Smooth muscle cell (in vitro differentiated cells): ENCODE results near the gene PPP4R3A. TPM values are rescaled to one million over a fixed set of nuclear protein-coding genes. Genes with fewer than 3 reads are reported as not detected.
"Not testable (repeated sequence)": the region's sequence is repeated elsewhere in the genome, so short reads cannot be mapped to it uniquely, and the experiment has no call there.

Experiments
- DNase-seq: peaks from one replicate; lab custom pipeline; 2025; ENCODE audit not compliant: unreplicated experiment; lab: John Stamatoyannopoulos, UW
- H2AFZ ChIP-seq: fragments of 200-600 bp; sonication (generic); 2 replicates; pipeline ENCODE4 v1.6.0; 2016; ENCODE audit warnings: antibody characterized with exemption, low read depth, mild to moderate bottlenecking
- H3F3A ChIP-seq: fragments of 200-600 bp; sonication (generic); 2 replicates; pipeline ENCODE4 v1.6.0; 2017; ENCODE audit warnings: antibody characterized with exemption, low read depth
- H3K27ac ChIP-seq: fragments of 200-600 bp; sonication (generic); 2 replicates; pipeline ENCODE4 v1.5.1; 2016; ENCODE audit warnings: low read depth, mild to moderate bottlenecking
- H3K27me3 ChIP-seq: fragments of 200-600 bp; sonication (generic); 2 replicates; pipeline ENCODE4 v1.6.1; 2016; ENCODE audit warnings: low read depth, mild to moderate bottlenecking
- H3K36me3 ChIP-seq: fragments of 200-600 bp; sonication (generic); 2 replicates; pipeline ENCODE4 v1.5.1; 2016; ENCODE audit warnings: low read depth
- H3K4me1 ChIP-seq: fragments of 200-600 bp; sonication (generic); 2 replicates; pipeline ENCODE4 v1.5.1; 2016; ENCODE audit warnings: low read depth
- H3K4me2 ChIP-seq: fragments of 200-600 bp; sonication (generic); 2 replicates; pipeline ENCODE4 v1.6.0; 2016; ENCODE audit warnings: mild to moderate bottlenecking
- H3K4me3 ChIP-seq: fragments of 200-600 bp; sonication (generic); 2 replicates; pipeline ENCODE4 v1.5.1; 2016; ENCODE audit warnings: mild to moderate bottlenecking
- H3K79me2 ChIP-seq: fragments of 200-600 bp; sonication (generic); 2 replicates; pipeline ENCODE4 v1.6.0; 2016; ENCODE audit warnings: low read depth, mild to moderate bottlenecking
- H3K9ac ChIP-seq: fragments of 200-600 bp; sonication (generic); 2 replicates; pipeline ENCODE4 v1.6.0; 2016; ENCODE audit warnings: low read depth
- H3K9me3 ChIP-seq: fragments of 200-600 bp; sonication (generic); replicated peaks from 2 replicates; pipeline ENCODE4 v1.5.1; 2016; ENCODE audit warnings: low read depth
- H4K20me1 ChIP-seq: fragments of 200-600 bp; sonication (generic); 2 replicates; pipeline ENCODE4 v1.6.0; 2016; ENCODE audit warnings: low read depth
- WGBS: methylation state at CpG from one replicate; pipeline ENCODE4 v1.1.7; 2016; ENCODE audit warnings: low lambda C conversion rate; 5-methylcytosine and 5-hydroxymethylcytosine counted together
- polyA plus RNA-seq: library from polyadenylated mRNA; unstranded; fragments of >200 nt; fragmentation: Nextera tagmentation; extraction: Ambion mirVana; gene quantifications from 2 replicates; pipeline ENCODE4 v1.2.1, GENCODE V29; 2016
- small RNA-seq: library from RNA; depleted of rRNA; stranded (forward); fragments of <200 nt; gene quantifications from one replicate; pipeline ENCODE3, GENCODE V24; 2014
- total RNA-seq: library from RNA; depleted of rRNA; stranded (reverse); fragments of >200 nt; gene quantifications from 2 replicates; pipeline ENCODE4 v1.2.3, GENCODE V29; 2014
- TF ChIP-seq, protein P1 (sequence below): fragments of 200-600 bp; sonication (generic); IDR thresholded peaks from 2 replicates; pipeline ENCODE4 v1.5.1; 2017; ENCODE audit warnings: borderline replicate concordance, mild to moderate bottlenecking, antibody characterized with exemption; ENCODE audit not compliant: insufficient read depth, poor library complexity, severe bottlenecking

PPP4R3A gene
- total and polyA plus RNA-seq, 2 experiments from 2014 or later = 35.3 to 62.7 TPM

- H3K27me3 ChIP-seq = peaks cover 78% of the 10 kb centered on the region
- H3K27ac ChIP-seq = no peak overlapping the region
- H3K79me2 ChIP-seq = no peaks in the 10 kb centered on the region
- no peaks in the 10 kb centered on the region for H3K36me3 ChIP-seq
- H3K4me3 ChIP-seq = no peak overlapping the region
- H3K4me1 ChIP-seq = no peaks in the 10 kb centered on the region
- no peaks in the 10 kb centered on the region for H4K20me1 ChIP-seq
- TF ChIP-seq, protein P1, sequence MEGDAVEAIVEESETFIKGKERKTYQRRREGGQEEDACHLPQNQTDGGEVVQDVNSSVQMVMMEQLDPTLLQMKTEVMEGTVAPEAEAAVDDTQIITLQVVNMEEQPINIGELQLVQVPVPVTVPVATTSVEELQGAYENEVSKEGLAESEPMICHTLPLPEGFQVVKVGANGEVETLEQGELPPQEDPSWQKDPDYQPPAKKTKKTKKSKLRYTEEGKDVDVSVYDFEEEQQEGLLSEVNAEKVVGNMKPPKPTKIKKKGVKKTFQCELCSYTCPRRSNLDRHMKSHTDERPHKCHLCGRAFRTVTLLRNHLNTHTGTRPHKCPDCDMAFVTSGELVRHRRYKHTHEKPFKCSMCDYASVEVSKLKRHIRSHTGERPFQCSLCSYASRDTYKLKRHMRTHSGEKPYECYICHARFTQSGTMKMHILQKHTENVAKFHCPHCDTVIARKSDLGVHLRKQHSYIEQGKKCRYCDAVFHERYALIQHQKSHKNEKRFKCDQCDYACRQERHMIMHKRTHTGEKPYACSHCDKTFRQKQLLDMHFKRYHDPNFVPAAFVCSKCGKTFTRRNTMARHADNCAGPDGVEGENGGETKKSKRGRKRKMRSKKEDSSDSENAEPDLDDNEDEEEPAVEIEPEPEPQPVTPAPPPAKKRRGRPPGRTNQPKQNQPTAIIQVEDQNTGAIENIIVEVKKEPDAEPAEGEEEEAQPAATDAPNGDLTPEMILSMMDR = no peak
- H3K9me3 ChIP-seq = no peaks in the 10 kb centered on the region
- H3K4me2 ChIP-seq = no peak overlapping the region
- peaks cover 3% of the 10 kb centered on the region for H3F3A ChIP-seq
- DNase-seq = no peak
- no peak overlapping the region for H2AFZ ChIP-seq
- WGBS = 88% methylated on average over 12 of the region's 12 CpGs
- H3K9ac ChIP-seq = no peak overlapping the region
Measured at GRCh38 chr14:91410771-91411536, 99.2 kb downstream of the PPP4R3A start.

DNA sequence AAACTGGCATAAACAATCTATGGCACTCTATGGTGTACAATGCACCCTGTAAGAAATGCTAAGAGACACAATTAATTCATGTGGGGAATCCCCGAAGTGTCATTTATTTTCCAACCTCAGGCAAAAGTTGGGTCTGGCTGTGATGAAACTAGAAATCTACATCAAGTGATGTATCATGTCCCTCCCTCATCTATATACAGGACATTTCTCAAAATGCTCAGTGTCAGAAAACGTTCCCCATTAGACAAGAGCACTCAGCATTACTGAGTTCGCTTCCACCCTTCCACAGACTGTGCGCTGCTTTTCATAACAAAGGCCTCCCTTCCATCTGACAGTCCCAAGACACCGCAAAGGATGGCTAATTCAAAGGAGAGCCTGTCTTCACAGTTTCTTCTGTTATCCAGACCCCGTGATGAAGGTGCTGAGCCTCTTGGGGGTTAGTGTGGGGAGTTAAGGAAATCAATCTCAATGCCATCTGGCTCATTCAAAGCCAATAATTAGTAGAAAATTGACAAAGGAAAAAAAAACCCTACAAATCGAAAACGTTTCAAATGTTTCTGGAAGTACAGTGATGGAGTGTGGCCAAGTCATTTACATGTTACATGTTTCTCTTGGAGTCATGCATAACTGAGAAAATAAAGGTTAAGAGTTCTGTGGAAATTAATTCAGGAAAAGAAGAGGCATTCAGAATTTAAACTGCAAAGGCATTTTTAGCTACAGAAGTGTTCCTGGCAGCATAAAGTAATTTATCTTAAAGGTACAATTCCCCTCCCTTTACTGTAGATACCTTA, 100.0 kb downstream of the PPP4R3A start:
- Histone ChIP-seq H3K4me2 (no peak overlapping the region), H3K9ac (no peak overlapping the region), H2AFZ (no peak overlapping the region)

GRCh38 chr14:91409240-91409639, 100.9 kb downstream of the PPP4R3A start:
- WGBS = 93% methylated on average over 6 of the region's 6 CpGs
- H3F3A ChIP-seq, H3K9ac ChIP-seq, DNase-seq, H3K4me2 ChIP-seq, H3K79me2 ChIP-seq, H4K20me1 ChIP-seq, H3K4me3 ChIP-seq, H3K36me3 ChIP-seq, H3K4me1 ChIP-seq, H2AFZ ChIP-seq, H3K9me3 ChIP-seq, H3K27ac ChIP-seq: not testable (repeated sequence)
- H3K27me3 ChIP-seq = peaks cover 75% of the 10 kb centered on the region

More for the DNA sequence above, 100.0 kb downstream of the PPP4R3A start:
- Histone ChIP-seq H3F3A (no peaks in the 10 kb centered on the region), H3K79me2 (no peaks in the 10 kb centered on the region), H3K27ac (no peak overlapping the region), H3K4me1 (no peaks in the 10 kb centered on the region), H3K36me3 (no peaks in the 10 kb centered on the region), H3K27me3 (peaks cover 78% of the 10 kb centered on the region), H4K20me1 (no peaks in the 10 kb centered on the region), H3K9me3 (no peaks in the 10 kb centered on the region), H3K4me3 (no peak overlapping the region)
- 91% methylated on average over 8 of the region's 8 CpGs for WGBS
- TF ChIP-seq, protein P1 = no peak
- DNase-seq = no peak

Small RNA genes lying within 50 kb of the gene (small RNA-seq; reads per million reads assigned to genes)
- not detected for gene AL133373.1

Other genes with a start within 250 kb of the PPP4R3A start
- 0.72 and 1.1 TPM in 2 replicates for gene CCDC88C, start 92.5 kb downstream of the PPP4R3A start, total RNA-seq
- 0.92 TPM in 1 of 2 replicates, not detected in the other for gene CCDC88C, start 92.5 kb downstream of the PPP4R3A start, polyA plus RNA-seq
- 0.18 and 0.27 TPM in 2 replicates for gene CATSPERB, start 221.8 kb upstream of the PPP4R3A start, total RNA-seq
- gene CATSPERB, start 221.8 kb upstream of the PPP4R3A start, polyA plus RNA-seq = not detected in 2 replicates